Measurements from ENCODE around the gene TOX2.

Gene TOX2

DNA sequence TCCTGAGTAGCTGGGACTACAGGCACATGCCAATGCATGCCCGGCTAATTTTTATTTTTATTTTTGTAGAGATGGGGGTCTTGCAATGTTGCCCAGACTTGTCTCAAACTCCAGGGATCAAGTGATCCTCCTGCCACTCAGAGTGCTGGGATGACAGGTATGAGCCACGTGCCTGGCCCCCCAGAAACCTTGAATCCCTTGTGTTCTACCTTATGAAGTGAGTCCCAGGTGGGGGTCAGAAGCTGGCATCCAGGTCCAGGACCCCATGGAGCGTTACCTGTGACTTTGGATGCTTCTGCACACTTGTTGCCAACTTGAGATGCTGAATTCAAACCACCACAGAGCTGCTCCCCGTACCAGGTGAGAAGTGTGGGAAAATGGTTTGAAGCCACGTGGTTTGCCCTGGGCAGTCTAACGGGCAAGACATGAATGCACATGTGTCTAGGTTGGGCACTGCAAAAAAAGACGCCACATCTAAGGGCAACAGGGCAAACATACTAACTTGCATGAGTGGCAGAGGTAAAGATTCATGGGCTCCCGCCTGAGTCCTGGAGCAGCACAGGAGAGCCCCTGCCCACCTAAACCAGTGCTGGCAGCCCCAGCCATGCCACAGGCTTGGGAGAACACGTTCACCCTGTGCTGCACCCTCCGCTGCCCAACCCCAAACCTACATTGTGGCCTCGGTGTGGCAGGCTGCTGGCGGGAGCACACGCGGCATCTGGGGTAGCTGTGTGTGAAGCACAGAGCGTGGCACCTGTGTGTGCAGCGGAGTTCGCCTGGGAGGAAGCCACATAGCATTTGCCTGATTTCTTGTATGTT lies 171.2 kb downstream of the TOX2 start:
- Histone ChIP-seq H3K9me3 (ENCODE audit: control insufficient read depth in 5 of 5, low read length in 5 of 5) (no peaks in the 10 kb centered on the region), H3K4me1 (ENCODE audit: control insufficient read depth in 5 of 5, insufficient read depth in 5 of 5, low read length in 5 of 5) (peaks cover 2 to 12% (median 8%) of the 10 kb centered on the region in 5 donors), H3K4me3 (ENCODE audit: low read depth in 1 of 5, low read length in 5 of 5) (no peak overlapping the region), H3K27me3 (ENCODE audit: control insufficient read depth in 5 of 5, insufficient read depth in 4 of 5, low read length in 5 of 5) (no peaks in the 10 kb centered on the region), H3K27ac (ENCODE audit: low read depth, low read length) (no peak overlapping the region), H3K9ac (ENCODE audit: low read length in 5 of 5) (peak overlapping the region in 1 of 5 donors; percentile 71), H3K36me3 (ENCODE audit: control insufficient read depth in 5 of 5, insufficient read depth in 5 of 5, low read length in 5 of 5) (no peaks in the 10 kb centered on the region)

DNA sequence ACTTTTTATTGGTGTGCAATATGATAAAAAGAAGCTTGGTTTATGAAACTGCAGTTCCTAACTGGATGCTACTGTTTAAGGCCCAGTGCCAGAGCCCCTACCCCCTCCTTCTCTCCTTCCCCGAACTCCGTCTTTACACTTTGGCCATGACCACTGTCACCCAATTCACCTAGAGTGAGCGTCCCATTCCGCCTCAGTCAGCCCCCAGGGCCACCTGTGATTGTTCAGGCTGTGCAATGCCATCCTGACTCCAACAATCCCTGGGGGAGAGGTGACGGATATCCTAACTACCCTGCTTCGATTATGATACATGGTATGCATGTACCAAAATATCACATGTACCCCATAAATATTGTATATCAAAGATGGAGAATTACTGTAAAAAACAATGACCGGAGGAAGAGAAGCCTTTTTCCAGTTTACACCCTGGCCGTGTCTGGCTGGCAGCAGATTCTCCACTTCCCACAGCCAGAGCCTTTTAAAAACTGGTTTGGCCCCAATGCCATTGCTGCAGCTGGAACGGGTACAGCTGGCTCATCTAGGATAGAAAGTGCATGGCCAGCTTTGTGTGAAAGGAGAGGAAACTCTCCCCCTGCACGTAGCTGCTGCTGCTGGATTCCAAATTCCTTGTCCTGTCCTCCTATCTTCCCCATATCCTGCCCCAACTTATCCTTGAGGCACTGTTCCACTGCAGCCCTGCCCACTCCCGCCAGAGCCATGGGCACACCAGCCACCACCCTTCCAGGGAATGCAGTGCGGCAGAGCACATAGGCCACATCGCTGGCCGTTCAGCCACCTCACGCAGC lies 172.6 kb downstream of the TOX2 start:
- no peak overlapping the region for H3K27ac ChIP-seq (ENCODE audit: low read depth, low read length)
- peaks cover 2 to 12% (median 8%) of the 10 kb centered on the region in 5 donors for H3K4me1 ChIP-seq (ENCODE audit: control insufficient read depth in 5 of 5, insufficient read depth in 5 of 5, low read length in 5 of 5)

DNA sequence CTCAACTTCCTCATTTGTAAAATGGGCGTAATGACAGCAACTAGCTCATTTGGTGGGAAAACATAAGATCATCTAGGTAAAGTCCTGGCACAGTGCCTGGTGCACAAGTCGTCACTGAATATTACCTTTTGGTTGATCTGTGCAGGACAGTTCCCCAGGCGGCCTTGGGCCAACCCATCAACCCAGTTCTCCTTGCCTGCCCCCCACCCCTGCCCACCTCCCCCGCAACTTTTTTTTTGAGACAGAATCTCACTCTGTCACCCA lies 173.1 kb downstream of the TOX2 start:
- Histone ChIP-seq H3K36me3 (ENCODE audit: control insufficient read depth in 5 of 5, insufficient read depth in 5 of 5, low read length in 5 of 5) (no peaks in the 10 kb centered on the region), H3K4me1 (ENCODE audit: control insufficient read depth in 5 of 5, insufficient read depth in 5 of 5, low read length in 5 of 5) (peaks cover 2 to 12% (median 8%) of the 10 kb centered on the region in 5 donors), H3K27ac (ENCODE audit: low read depth, low read length) (no peak overlapping the region), H3K9me3 (ENCODE audit: control insufficient read depth in 5 of 5, low read length in 5 of 5) (no peaks in the 10 kb centered on the region), H3K9ac (ENCODE audit: low read length in 5 of 5) (no peak overlapping the region), H3K27me3 (ENCODE audit: control insufficient read depth in 5 of 5, insufficient read depth in 4 of 5, low read length in 5 of 5) (peaks cover 0 to 2% (median 0%) of the 10 kb centered on the region in 5 donors), H3K4me3 (ENCODE audit: low read depth in 1 of 5, low read length in 5 of 5) (no peak overlapping the region)

More for the DNA sequence above, 172.6 kb downstream of the TOX2 start:
- Histone ChIP-seq H3K27me3 (ENCODE audit: control insufficient read depth in 5 of 5, insufficient read depth in 4 of 5, low read length in 5 of 5) (no peaks in the 10 kb centered on the region), H3K9ac (ENCODE audit: low read length in 5 of 5) (no peak overlapping the region), H3K4me3 (ENCODE audit: low read depth in 1 of 5, low read length in 5 of 5) (no peak overlapping the region), H3K36me3 (ENCODE audit: control insufficient read depth in 5 of 5, insufficient read depth in 5 of 5, low read length in 5 of 5) (no peaks in the 10 kb centered on the region), H3K9me3 (ENCODE audit: control insufficient read depth in 5 of 5, low read length in 5 of 5) (no peaks in the 10 kb centered on the region)

GRCh38 chr20:44089987-44090674 lies 175.5 kb downstream of the TOX2 start:
- Histone ChIP-seq H3K27ac (ENCODE audit: low read depth, low read length) (no peak overlapping the region), H3K9me3 (ENCODE audit: control insufficient read depth in 5 of 5, low read length in 5 of 5) (no peaks in the 10 kb centered on the region), H3K4me1 (ENCODE audit: control insufficient read depth in 5 of 5, insufficient read depth in 5 of 5, low read length in 5 of 5) (peaks cover 2 to 12% (median 8%) of the 10 kb centered on the region in 5 donors), H3K27me3 (ENCODE audit: control insufficient read depth in 5 of 5, insufficient read depth in 4 of 5, low read length in 5 of 5) (peaks cover 0 to 3% (median 0%) of the 10 kb centered on the region in 5 donors), H3K9ac (ENCODE audit: low read length in 5 of 5) (no peak overlapping the region), H3K4me3 (ENCODE audit: low read depth in 1 of 5, low read length in 5 of 5) (no peak overlapping the region), H3K36me3 (ENCODE audit: control insufficient read depth in 5 of 5, insufficient read depth in 5 of 5, low read length in 5 of 5) (no peaks in the 10 kb centered on the region)

DNA sequence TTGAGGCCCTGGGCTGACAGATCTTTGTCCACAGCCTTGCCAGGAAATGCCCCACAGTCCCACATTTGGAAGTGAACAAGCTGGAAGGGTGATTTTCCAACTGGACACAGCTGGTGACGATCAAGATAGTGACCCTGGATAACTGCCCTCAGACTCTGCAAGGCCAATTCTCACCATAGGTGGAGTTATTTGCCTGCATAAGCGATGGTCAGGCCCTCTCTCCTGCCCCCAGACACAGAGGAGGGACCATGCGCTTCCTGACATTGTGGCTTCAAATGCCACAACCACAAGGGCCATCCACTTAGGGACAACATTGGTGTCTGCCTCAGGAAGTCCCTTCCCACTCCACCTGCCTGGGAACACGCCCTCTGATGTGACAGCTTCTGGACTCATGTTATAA lies 176.4 kb downstream of the TOX2 start:
- Histone ChIP-seq H3K36me3 (ENCODE audit: control insufficient read depth in 5 of 5, insufficient read depth in 5 of 5, low read length in 5 of 5) (no peaks in the 10 kb centered on the region), H3K9ac (ENCODE audit: low read length in 5 of 5) (no peak overlapping the region), H3K27me3 (ENCODE audit: control insufficient read depth in 5 of 5, insufficient read depth in 4 of 5, low read length in 5 of 5) (peaks cover 0 to 5% (median 2%) of the 10 kb centered on the region in 5 donors), H3K9me3 (ENCODE audit: control insufficient read depth in 5 of 5, low read length in 5 of 5) (no peaks in the 10 kb centered on the region), H3K27ac (ENCODE audit: low read depth, low read length) (no peak overlapping the region), H3K4me3 (ENCODE audit: low read depth in 1 of 5, low read length in 5 of 5) (no peak overlapping the region), H3K4me1 (ENCODE audit: control insufficient read depth in 5 of 5, insufficient read depth in 5 of 5, low read length in 5 of 5) (peaks cover 2 to 12% (median 8%) of the 10 kb centered on the region in 5 donors)

DNA sequence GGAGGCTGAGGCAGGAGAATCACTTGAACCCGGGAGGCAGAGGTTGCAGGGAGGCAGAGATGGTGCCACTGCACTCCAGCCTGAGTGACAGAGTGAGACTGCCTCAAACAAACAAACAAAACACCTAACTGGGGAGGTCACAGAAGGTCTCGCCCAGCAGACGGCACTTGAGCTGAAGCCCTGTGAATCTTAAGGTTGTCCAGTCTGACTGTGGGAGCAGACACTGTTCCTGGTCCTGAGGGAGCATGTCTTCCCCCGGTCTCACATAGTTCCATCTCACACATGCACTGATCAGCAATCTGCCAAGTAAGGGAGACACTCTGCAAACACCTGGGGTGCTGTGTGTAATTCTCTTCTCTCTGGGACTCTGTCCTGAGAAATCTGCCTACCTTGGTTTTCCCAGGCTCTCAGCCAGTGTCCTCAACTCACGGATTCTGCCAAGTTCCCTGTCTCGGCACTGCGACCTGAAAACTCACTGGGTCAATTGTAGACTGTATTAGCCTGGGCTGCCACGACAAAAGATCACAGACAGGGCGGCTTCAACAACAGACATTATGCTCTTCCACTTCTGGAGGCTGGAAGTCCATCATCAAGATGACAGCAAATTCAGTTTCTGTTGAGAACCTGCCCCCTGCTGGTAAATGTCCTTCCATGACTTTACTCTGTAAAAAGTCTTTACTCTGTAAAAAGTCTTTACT lies 178.0 kb downstream of the TOX2 start:
- Histone ChIP-seq H3K9me3 (ENCODE audit: control insufficient read depth in 5 of 5, low read length in 5 of 5) (no peaks in the 10 kb centered on the region), H3K9ac (ENCODE audit: low read length in 5 of 5) (no peak overlapping the region), H3K36me3 (ENCODE audit: control insufficient read depth in 5 of 5, insufficient read depth in 5 of 5, low read length in 5 of 5) (no peaks in the 10 kb centered on the region), H3K4me1 (ENCODE audit: control insufficient read depth in 5 of 5, insufficient read depth in 5 of 5, low read length in 5 of 5) (peaks cover 0 to 3% (median under 1%) of the 10 kb centered on the region in 5 donors), H3K4me3 (ENCODE audit: low read depth in 1 of 5, low read length in 5 of 5) (no peak overlapping the region), H3K27ac (ENCODE audit: low read depth, low read length) (no peak overlapping the region), H3K27me3 (ENCODE audit: control insufficient read depth in 5 of 5, insufficient read depth in 4 of 5, low read length in 5 of 5) (peaks cover 0 to 5% (median 2%) of the 10 kb centered on the region in 5 donors)

- H3K9ac ChIP-seq (ENCODE audit: low read length in 5 of 5): no peak overlapping the region
- H3K4me1 ChIP-seq (ENCODE audit: control insufficient read depth in 5 of 5, insufficient read depth in 5 of 5, low read length in 5 of 5): peaks cover 0 to 3% (median 0%) of the 10 kb centered on the region in 5 donors
- no peaks in the 10 kb centered on the region for H3K36me3 ChIP-seq (ENCODE audit: control insufficient read depth in 5 of 5, insufficient read depth in 5 of 5, low read length in 5 of 5)
- no peak overlapping the region for H3K4me3 ChIP-seq (ENCODE audit: low read depth in 1 of 5, low read length in 5 of 5)
- peaks cover 0 to 5% (median 2%) of the 10 kb centered on the region in 5 donors for H3K27me3 ChIP-seq (ENCODE audit: control insufficient read depth in 5 of 5, insufficient read depth in 4 of 5, low read length in 5 of 5)
- H3K27ac ChIP-seq (ENCODE audit: low read depth, low read length): no peak overlapping the region
- H3K9me3 ChIP-seq (ENCODE audit: control insufficient read depth in 5 of 5, low read length in 5 of 5): no peaks in the 10 kb centered on the region
Observed at GRCh38 chr20:44093249-44093582, 178.6 kb downstream of the TOX2 start.

- Histone ChIP-seq H3K9ac (ENCODE audit: low read length in 5 of 5) (no peak overlapping the region), H3K4me1 (ENCODE audit: control insufficient read depth in 5 of 5, insufficient read depth in 5 of 5, low read length in 5 of 5) (no peaks in the 10 kb centered on the region), H3K9me3 (ENCODE audit: control insufficient read depth in 5 of 5, low read length in 5 of 5) (no peaks in the 10 kb centered on the region), H3K27me3 (ENCODE audit: control insufficient read depth in 5 of 5, insufficient read depth in 4 of 5, low read length in 5 of 5) (peaks cover 0 to 11% (median 2%) of the 10 kb centered on the region in 5 donors), H3K4me3 (ENCODE audit: low read depth in 1 of 5, low read length in 5 of 5) (no peak overlapping the region), H3K27ac (ENCODE audit: low read depth, low read length) (no peak overlapping the region), H3K36me3 (ENCODE audit: control insufficient read depth in 5 of 5, insufficient read depth in 5 of 5, low read length in 5 of 5) (no peaks in the 10 kb centered on the region)
Observed at GRCh38 chr20:44095831-44096230, 181.2 kb downstream of the TOX2 start.

DNA sequence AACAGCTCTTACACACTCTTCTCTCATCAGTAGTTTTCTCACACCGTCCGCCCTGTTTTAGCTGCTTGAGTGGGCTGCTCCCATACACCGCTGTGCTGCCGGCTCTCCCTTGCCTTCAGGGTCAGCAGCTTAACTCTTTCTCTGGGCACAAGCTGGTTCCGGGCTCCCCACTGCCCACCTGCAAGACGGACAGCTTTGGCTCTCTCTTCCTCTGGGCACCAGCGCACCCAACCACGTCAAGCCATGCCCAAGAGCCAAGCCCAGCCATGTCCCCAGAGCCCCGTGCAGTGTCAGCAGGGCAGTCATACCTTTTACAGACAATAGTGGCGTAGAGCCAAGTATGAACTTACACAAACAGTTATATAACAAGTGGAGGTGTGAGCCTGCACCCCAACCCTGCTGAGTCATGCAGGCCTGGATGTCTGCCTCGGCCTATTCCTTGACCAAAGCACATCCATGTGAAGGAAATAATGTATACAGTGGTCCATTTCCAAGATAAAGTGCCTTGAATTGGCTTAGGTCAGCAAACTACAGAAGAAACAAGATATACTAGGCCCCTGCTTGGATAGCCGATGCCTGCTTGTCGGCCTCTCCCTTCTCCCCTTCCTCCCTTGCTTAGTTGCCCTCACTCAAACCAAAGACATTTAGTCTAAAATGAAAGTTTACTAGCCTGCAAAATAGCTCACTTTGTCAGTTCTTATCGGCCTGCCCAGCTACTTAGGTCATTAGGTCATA lies 183.0 kb downstream of the TOX2 start:
- H3K9me3 ChIP-seq (ENCODE audit: control insufficient read depth in 5 of 5, low read length in 5 of 5): peaks cover under 1 to 9% (median 4%) of the 10 kb centered on the region in 5 donors

More for the DNA sequence above, 183.0 kb downstream of the TOX2 start:
- Histone ChIP-seq H3K27ac (ENCODE audit: low read depth, low read length) (no peak overlapping the region), H3K9ac (ENCODE audit: low read length in 5 of 5) (no peak overlapping the region), H3K4me3 (ENCODE audit: low read depth in 1 of 5, low read length in 5 of 5) (no peak overlapping the region), H3K4me1 (ENCODE audit: control insufficient read depth in 5 of 5, insufficient read depth in 5 of 5, low read length in 5 of 5) (no peaks in the 10 kb centered on the region), H3K27me3 (ENCODE audit: control insufficient read depth in 5 of 5, insufficient read depth in 4 of 5, low read length in 5 of 5) (peaks cover 0 to 11% (median under 1%) of the 10 kb centered on the region in 5 donors), H3K36me3 (ENCODE audit: control insufficient read depth in 5 of 5, insufficient read depth in 5 of 5, low read length in 5 of 5) (no peaks in the 10 kb centered on the region)
